Right atrium auricular region (tissue), 2 donors: ENCODE data around the gene OR5AR1. TPM values are rescaled to one million over a fixed set of nuclear protein-coding genes. Genes with fewer than 3 reads are reported as not detected.

Experiments
- DNase-seq: peaks from one replicate; pipeline ENCODE4 v3.0.0-alpha.2; 2019; ENCODE audit warnings: low spot score
- H3K27ac ChIP-seq, 2 donors: fragments of 200-600 bp; sonication (generic); 1 replicate in 1 of 2; 2 replicates in 1 of 2; pipeline ENCODE4 v1.5.1; 2016 to 2019
- H3K27me3 ChIP-seq, 2 donors: fragments of 200-600 bp; sonication (generic); one replicate each; pipeline versions ENCODE4 v1.5.1 to v1.6.0; 2017 to 2019
- H3K36me3 ChIP-seq: fragments of 200-600 bp; sonication (generic); one replicate; pipeline ENCODE4 v1.5.1; 2016
- H3K4me1 ChIP-seq, 2 donors: fragments of 200-600 bp; sonication (generic); one replicate each; pipeline versions ENCODE4 v1.5.1 to v1.6.0; 2017 to 2019
- H3K4me3 ChIP-seq, 2 donors: fragments of 200-600 bp; sonication (generic); 1 replicate in 1 of 2; 2 replicates in 1 of 2; pipeline ENCODE4 v1.5.1; 2017 to 2019; ENCODE audit warnings: mild to moderate bottlenecking in 1 of 2, moderate library complexity in 1 of 2
- H3K9me3 ChIP-seq, 2 donors: fragments of 200-600 bp; sonication (generic); one replicate each; pipeline ENCODE4 v1.5.1; 2019
- total RNA-seq, 2 donors: library from RNA; depleted of rRNA; stranded (reverse); fragments of >200 nt; gene quantifications; one replicate each; pipeline ENCODE4 v1.1.0, GENCODE V29; 2016
- TF ChIP-seq, protein P1 (sequence below), 2 donors: fragments of 200-600 bp; sonication (generic); IDR thresholded peaks; one replicate each; pipeline ENCODE4 v1.5.1; 2019; ENCODE audit warnings: antibody characterized with exemption in 2 of 2

Gene OR5AR1
- total RNA-seq, 2 donors from 2014 or later = not detected

DNA sequence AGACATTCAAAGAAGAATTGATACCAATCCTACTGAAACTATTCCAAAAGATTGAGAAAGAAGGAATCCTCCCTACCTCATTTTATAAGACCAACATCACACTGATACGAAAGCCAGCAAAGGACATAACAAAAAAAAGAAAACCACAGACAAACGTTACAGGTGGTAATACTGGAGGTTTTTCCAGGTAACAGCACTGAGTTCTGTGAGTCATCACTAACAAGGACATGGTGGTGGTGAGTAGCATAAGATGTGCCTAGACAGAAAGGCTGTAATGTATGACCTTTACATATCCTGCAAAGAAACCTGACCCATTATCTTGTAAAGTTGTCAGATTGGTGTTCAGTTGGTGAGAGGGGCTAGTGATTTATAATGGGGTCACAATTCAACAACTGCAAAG is 50.7 kb downstream of the OR5AR1 start:
- H3K9me3 ChIP-seq = no peaks in the 10 kb centered on the region
- DNase-seq = no peak
- H3K4me3 ChIP-seq = no peak overlapping the region
- TF ChIP-seq, protein P1, sequence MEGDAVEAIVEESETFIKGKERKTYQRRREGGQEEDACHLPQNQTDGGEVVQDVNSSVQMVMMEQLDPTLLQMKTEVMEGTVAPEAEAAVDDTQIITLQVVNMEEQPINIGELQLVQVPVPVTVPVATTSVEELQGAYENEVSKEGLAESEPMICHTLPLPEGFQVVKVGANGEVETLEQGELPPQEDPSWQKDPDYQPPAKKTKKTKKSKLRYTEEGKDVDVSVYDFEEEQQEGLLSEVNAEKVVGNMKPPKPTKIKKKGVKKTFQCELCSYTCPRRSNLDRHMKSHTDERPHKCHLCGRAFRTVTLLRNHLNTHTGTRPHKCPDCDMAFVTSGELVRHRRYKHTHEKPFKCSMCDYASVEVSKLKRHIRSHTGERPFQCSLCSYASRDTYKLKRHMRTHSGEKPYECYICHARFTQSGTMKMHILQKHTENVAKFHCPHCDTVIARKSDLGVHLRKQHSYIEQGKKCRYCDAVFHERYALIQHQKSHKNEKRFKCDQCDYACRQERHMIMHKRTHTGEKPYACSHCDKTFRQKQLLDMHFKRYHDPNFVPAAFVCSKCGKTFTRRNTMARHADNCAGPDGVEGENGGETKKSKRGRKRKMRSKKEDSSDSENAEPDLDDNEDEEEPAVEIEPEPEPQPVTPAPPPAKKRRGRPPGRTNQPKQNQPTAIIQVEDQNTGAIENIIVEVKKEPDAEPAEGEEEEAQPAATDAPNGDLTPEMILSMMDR (IDR thresholded peaks at IDR 0.05) = no peak
- no peaks in the 10 kb centered on the region for H3K27me3 ChIP-seq
- H3K4me1 ChIP-seq = no peaks in the 10 kb centered on the region
- H3K36me3 ChIP-seq = no peaks in the 10 kb centered on the region
- H3K27ac ChIP-seq = no peak overlapping the region

Other genes with a start within 250 kb of the OR5AR1 start
- gene OR5M3, start 190.3 kb upstream of the OR5AR1 start, total RNA-seq = not detected
- gene OR5M8, start 172.3 kb upstream of the OR5AR1 start, total RNA-seq = not detected
- not detected for gene OR5M11, start 120.4 kb upstream of the OR5AR1 start, total RNA-seq
- not detected for gene OR5M10, start 86.0 kb upstream of the OR5AR1 start, total RNA-seq
- gene OR5M1, start 48.8 kb upstream of the OR5AR1 start, total RNA-seq = not detected
- gene OR5AP2, start 21.2 kb upstream of the OR5AR1 start, total RNA-seq = not detected
- gene OR9G1, start 35.4 kb downstream of the OR5AR1 start, total RNA-seq = not detected
- gene OR9G4, start 85.0 kb downstream of the OR5AR1 start, total RNA-seq = not detected